ENCODE data around the gene IDH2.
"Not testable (repeated sequence)": the region's sequence is repeated elsewhere in the genome, so short reads cannot be mapped to it uniquely, and the experiment has no call there.

IDH2 gene

DNA sequence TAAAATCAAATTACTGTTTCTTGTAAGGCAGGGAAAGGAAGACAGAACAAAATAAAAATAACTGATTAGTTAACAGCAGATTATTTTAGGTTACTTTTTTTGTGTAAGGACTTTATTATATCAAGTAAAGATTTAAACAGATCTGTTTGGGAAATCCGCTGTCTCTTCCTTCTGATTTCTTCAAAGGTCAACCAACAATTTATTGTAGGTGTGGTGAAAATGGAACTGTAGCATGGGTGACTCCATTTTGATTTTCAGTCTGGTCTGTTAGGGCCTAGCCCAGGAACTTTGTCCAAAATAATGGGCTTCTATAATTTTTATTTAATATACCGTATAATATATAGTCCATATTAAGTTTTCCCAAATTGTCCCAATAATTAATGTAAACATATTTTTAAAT is 13.5 kb upstream of the IDH2 start:
- Histone ChIP-seq H3K36me3 (ENCODE audit: control insufficient read depth, insufficient read depth, low read length) (no peaks in the 10 kb centered on the region), H3K4me1 (ENCODE audit: control insufficient read depth, insufficient read depth, low read length) (no peaks in the 10 kb centered on the region), H3K9me3 (ENCODE audit: control insufficient read depth, low read length) (peaks cover 4% of the 10 kb centered on the region), H3K27me3 (ENCODE audit: control insufficient read depth, insufficient read depth, low read length, poor library complexity, severe bottlenecking) (no peaks in the 10 kb centered on the region), H3K4me3 (ENCODE audit: insufficient read depth, low read depth, low read length) (no peak overlapping the region), H3K27ac (ENCODE audit: insufficient read depth, low read depth, low read length, poor library complexity, severe bottlenecking) (no peak overlapping the region)
- WGBS, 2 experiments: 100% methylated on average over 1 of the region's 2 CpGs

DNA sequence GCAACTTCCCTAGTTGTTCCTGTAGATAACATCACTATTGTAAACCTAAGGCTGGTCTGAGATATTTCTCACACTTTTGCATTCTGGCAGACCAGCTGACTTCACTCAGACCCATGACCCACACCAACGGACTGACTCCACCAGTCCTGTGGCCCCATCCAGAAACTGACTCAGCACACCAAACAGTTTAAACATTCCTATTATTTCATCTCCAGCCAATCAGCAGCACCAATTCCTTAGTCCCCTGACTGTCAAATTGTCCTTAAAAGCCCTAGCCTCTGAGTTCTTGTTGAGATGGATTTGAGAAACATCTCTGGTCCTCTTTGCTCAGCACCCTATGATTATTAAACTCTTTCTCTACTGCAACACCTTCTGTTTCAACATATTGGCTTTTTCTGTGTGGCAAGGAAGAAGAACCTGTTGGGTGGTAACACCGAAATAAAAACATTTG is 12.2 kb upstream of the IDH2 start:
- Histone ChIP-seq H3K4me3 (ENCODE audit: insufficient read depth, low read depth, low read length) (no peak overlapping the region), H3K27me3 (ENCODE audit: control insufficient read depth, insufficient read depth, low read length, poor library complexity, severe bottlenecking) (no peaks in the 10 kb centered on the region)
- 86 to 90% methylated on average over 1 of the region's 2 CpGs for WGBS, 2 experiments

DNA sequence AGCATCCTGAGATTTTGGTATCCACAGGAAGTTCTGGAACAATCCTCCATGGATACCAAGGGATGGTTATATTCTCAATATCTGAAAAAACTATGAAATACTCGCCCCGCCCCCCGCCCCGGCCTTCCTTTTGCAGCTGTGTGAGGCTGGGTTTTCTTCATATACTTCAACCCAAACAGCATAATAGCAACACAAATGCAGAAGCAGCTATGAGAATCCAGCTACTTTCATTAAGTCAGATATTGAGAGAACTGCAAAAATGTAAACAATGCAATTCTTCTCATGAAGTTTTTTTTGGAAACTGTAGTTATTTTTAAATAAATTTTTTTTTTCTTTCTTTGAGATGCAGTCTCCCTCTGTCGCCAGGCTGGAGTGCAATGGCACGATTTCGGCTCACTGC is 10.9 kb upstream of the IDH2 start:
- 96 to 100% methylated on average over 3 to 6 of the region's 7 CpGs for WGBS, 2 experiments

More for the DNA sequence above, 12.2 kb upstream of the IDH2 start:
- Histone ChIP-seq H3K9me3 (ENCODE audit: control insufficient read depth, low read length) (peaks cover 4% of the 10 kb centered on the region), H3K36me3 (ENCODE audit: control insufficient read depth, insufficient read depth, low read length) (no peaks in the 10 kb centered on the region), H3K27ac (ENCODE audit: insufficient read depth, low read depth, low read length, poor library complexity, severe bottlenecking) (no peak overlapping the region), H3K4me1 (ENCODE audit: control insufficient read depth, insufficient read depth, low read length) (no peaks in the 10 kb centered on the region)

DNA sequence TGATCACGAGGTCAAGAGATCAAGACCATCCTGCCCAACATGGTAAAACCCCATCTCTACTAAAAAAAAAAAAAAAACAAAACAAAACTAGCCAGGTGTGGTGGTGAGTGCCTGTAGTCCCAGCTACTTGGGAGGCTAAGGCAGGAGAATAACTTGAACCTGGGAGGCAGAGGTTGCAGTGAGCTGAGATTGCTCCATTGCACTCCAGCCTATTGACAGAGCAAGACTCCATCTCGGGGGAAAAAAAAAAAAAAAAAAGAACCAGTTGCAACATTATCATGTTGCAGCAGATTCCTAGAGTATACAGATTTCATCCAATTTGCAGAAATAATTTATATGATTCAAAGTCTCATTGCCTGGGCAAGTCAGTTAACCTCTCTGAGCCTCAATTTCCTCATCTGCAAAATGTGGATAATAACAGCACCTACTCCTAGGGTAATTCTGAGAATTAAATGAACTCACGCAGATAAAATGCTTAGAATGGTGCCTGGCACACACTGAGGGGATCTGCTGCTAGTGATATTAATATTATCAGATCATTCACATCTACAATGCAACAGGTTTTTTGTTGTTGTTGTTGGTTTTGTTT is 7.0 kb upstream of the IDH2 start:
- H3K36me3 ChIP-seq (ENCODE audit: control insufficient read depth, insufficient read depth, low read length); H3K4me3 ChIP-seq (ENCODE audit: insufficient read depth, low read depth, low read length); H3K9me3 ChIP-seq (ENCODE audit: control insufficient read depth, low read length); H3K27me3 ChIP-seq (ENCODE audit: control insufficient read depth, insufficient read depth, low read length, poor library complexity, severe bottlenecking); H3K27ac ChIP-seq (ENCODE audit: insufficient read depth, low read depth, low read length, poor library complexity, severe bottlenecking): not testable (repeated sequence)
- peaks cover 10% of the 10 kb centered on the region for H3K4me1 ChIP-seq (ENCODE audit: control insufficient read depth, insufficient read depth, low read length)
- 75 to 92% methylated on average over 2 to 3 of the region's 3 CpGs for WGBS, 2 experiments

More for the DNA sequence above, 10.9 kb upstream of the IDH2 start:
- H3K27me3 ChIP-seq (ENCODE audit: control insufficient read depth, insufficient read depth, low read length, poor library complexity, severe bottlenecking): no peaks in the 10 kb centered on the region
- no peaks in the 10 kb centered on the region for H3K4me1 ChIP-seq (ENCODE audit: control insufficient read depth, insufficient read depth, low read length)
- no peak overlapping the region for H3K27ac ChIP-seq (ENCODE audit: insufficient read depth, low read depth, low read length, poor library complexity, severe bottlenecking)
- H3K9me3 ChIP-seq (ENCODE audit: control insufficient read depth, low read length): peaks cover 4% of the 10 kb centered on the region
- H3K4me3 ChIP-seq (ENCODE audit: insufficient read depth, low read depth, low read length): no peak overlapping the region
- no peaks in the 10 kb centered on the region for H3K36me3 ChIP-seq (ENCODE audit: control insufficient read depth, insufficient read depth, low read length)

DNA sequence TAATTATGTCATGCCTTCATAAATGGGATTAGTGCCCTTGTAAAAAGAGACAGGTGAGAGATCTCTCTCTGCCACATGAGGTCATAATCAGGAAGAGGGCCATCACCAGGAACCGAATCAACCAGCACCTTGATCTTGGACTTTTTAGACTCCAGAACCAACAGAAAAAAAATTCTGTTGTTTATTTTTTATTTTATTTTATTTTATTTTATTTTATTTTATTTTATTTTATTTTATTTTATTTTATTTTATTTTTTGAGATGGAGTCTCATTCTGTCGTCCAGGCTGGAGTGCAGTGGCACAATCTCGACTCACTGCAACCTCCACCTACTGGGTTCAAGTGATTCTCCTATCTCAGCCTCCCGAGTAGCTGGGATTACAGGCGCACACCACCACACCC is 5.8 kb upstream of the IDH2 start:
- 90 to 94% methylated on average over 4 to 5 of the region's 5 CpGs for WGBS, 2 experiments
- not testable (repeated sequence) for H3K36me3 ChIP-seq (ENCODE audit: control insufficient read depth, insufficient read depth, low read length); H3K4me3 ChIP-seq (ENCODE audit: insufficient read depth, low read depth, low read length); H3K9me3 ChIP-seq (ENCODE audit: control insufficient read depth, low read length); H3K27ac ChIP-seq (ENCODE audit: insufficient read depth, low read depth, low read length, poor library complexity, severe bottlenecking)
- Histone ChIP-seq H3K27me3 (ENCODE audit: control insufficient read depth, insufficient read depth, low read length, poor library complexity, severe bottlenecking) (peaks cover 15% of the 10 kb centered on the region), H3K4me1 (ENCODE audit: control insufficient read depth, insufficient read depth, low read length) (peaks cover 10% of the 10 kb centered on the region)

DNA sequence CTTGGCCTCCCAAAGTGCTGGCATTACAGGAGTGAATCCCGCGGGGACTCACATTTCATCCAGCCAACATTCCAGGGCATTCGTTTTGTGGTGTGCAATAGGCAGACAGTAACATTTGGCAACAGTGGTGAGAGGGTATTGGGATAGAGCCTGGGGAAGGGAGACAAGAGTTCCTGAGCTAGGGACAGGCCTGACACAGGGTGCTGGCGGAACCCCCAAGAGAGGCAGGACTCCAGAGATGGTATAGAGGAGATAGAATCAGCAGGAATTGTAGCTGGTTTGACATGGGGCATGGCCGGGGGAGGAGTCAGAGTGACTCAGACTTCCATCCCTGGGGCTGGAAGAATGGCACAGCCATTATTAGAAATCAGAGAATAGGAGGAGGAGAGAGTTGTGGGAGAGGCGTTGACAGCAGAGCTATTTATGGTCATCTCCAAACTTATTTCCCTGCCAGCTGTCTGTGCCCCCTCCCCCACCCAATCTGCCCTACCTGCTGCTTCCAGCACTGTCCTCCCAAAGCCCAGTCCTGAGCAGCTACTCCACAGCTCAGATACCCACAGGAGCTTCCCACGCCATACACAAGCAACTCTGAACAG is 4.4 kb upstream of the IDH2 start:
- no peaks in the 10 kb centered on the region for H3K9me3 ChIP-seq (ENCODE audit: control insufficient read depth, low read length)
- H3K27me3 ChIP-seq (ENCODE audit: control insufficient read depth, insufficient read depth, low read length, poor library complexity, severe bottlenecking): peaks cover 20% of the 10 kb centered on the region
- 57 to 68% methylated on average over 7 of the region's 7 CpGs for WGBS, 2 experiments
- H3K27ac ChIP-seq (ENCODE audit: insufficient read depth, low read depth, low read length, poor library complexity, severe bottlenecking): no peak overlapping the region
- peaks cover 10% of the 10 kb centered on the region for H3K4me1 ChIP-seq (ENCODE audit: control insufficient read depth, insufficient read depth, low read length)
- no peaks in the 10 kb centered on the region for H3K36me3 ChIP-seq (ENCODE audit: control insufficient read depth, insufficient read depth, low read length)
- no peak overlapping the region for H3K4me3 ChIP-seq (ENCODE audit: insufficient read depth, low read depth, low read length)

DNA sequence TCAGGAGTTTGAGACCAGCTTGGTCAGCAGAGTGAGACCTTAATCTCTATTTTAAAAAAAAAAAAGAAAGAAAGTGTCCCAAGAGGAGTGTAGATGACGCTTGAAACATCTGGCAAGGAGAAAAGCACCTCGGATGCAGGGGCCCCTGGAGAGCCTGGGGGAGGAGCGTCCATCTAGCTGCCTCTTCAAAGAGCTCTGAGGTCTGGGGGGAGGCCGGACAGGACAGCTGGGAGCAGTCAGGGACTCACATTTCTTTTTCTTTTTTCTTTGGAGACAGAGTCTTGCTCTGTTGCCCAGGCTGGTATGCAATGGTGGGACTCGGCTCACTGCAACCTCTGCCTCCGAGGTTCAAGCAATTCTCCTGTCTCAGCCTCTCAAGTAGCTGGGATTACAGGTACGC is 3.3 kb upstream of the IDH2 start:
- Histone ChIP-seq H3K4me3 (ENCODE audit: insufficient read depth, low read depth, low read length) (no peak overlapping the region), H3K9me3 (ENCODE audit: control insufficient read depth, low read length) (no peaks in the 10 kb centered on the region), H3K27me3 (ENCODE audit: control insufficient read depth, insufficient read depth, low read length, poor library complexity, severe bottlenecking) (peaks cover 20% of the 10 kb centered on the region), H3K4me1 (ENCODE audit: control insufficient read depth, insufficient read depth, low read length) (peaks cover 20% of the 10 kb centered on the region), H3K36me3 (ENCODE audit: control insufficient read depth, insufficient read depth, low read length) (no peaks in the 10 kb centered on the region), H3K27ac (ENCODE audit: insufficient read depth, low read depth, low read length, poor library complexity, severe bottlenecking) (no peak overlapping the region)
- 87 to 89% methylated on average over 7 of the region's 7 CpGs for WGBS, 2 experiments

DNA sequence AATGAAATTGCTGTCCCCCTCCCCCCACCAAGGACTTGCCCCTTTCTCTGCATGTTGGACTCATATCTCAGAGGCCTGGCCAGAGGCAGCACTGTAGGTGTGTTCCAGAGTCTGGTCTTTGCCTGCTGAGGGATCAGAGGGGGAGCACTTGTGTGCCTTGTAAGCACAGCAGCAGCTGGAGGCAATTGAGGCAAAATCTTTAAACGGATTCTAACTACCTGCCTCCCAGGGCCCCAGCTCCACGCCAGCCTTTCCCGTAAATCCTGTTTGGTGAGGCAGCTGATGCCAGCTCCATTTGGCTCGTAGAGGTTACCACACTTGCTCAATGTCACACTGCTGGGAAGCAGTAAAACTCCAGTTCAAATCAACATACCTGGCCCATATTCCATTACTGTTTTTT is 2.3 kb upstream of the IDH2 start:
- 84% methylated on average over 4 of the region's 4 CpGs for WGBS, 2 experiments
- Histone ChIP-seq H3K27me3 (ENCODE audit: control insufficient read depth, insufficient read depth, low read length, poor library complexity, severe bottlenecking) (peaks cover 20% of the 10 kb centered on the region), H3K4me1 (ENCODE audit: control insufficient read depth, insufficient read depth, low read length) (peaks cover 25% of the 10 kb centered on the region), H3K36me3 (ENCODE audit: control insufficient read depth, insufficient read depth, low read length) (no peaks in the 10 kb centered on the region), H3K4me3 (ENCODE audit: insufficient read depth, low read depth, low read length) (no peak overlapping the region), H3K27ac (ENCODE audit: insufficient read depth, low read depth, low read length, poor library complexity, severe bottlenecking) (no peak overlapping the region), H3K9me3 (ENCODE audit: control insufficient read depth, low read length) (no peaks in the 10 kb centered on the region)

DNA sequence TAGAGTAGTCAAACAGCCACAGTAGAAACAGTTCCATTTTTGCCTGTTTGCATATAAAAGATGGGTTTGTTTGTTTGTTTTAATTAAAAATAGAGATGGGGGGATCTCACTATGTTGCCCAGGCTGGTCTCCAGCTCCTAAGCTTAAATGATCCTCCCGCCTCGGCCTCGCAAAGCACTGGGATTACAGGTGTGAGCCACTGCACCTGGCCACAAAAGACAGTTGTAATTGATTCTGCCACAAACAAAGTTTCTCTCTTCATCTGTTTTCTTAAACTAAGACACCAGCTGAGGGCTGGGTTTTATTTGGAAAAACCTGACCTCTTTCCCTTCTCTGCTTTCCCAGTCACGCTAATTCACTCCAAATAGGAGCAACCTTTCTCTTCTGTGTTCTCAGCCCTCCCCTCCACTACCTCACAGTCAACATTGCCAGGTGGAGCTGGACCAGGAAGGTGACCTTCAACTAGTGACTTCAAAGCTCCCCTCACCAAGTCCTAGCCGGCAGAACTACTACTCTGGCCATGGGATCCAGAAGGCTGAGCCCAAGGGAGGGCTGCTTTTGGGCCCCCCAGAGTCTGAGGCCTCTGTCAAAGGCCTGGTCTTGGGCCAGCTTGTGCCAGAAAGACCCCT is 1.5 kb upstream of the IDH2 start:
- H3K36me3 ChIP-seq (ENCODE audit: control insufficient read depth, insufficient read depth, low read length): no peaks in the 10 kb centered on the region
- H3K27ac ChIP-seq (ENCODE audit: insufficient read depth, low read depth, low read length, poor library complexity, severe bottlenecking): no peak overlapping the region
- H3K4me3 ChIP-seq (ENCODE audit: insufficient read depth, low read depth, low read length): no peak overlapping the region
- 91 to 93% methylated on average over 5 of the region's 5 CpGs for WGBS, 2 experiments
- H3K27me3 ChIP-seq (ENCODE audit: control insufficient read depth, insufficient read depth, low read length, poor library complexity, severe bottlenecking): peaks cover 20% of the 10 kb centered on the region
- H3K9me3 ChIP-seq (ENCODE audit: control insufficient read depth, low read length): no peaks in the 10 kb centered on the region
- peaks cover 25% of the 10 kb centered on the region for H3K4me1 ChIP-seq (ENCODE audit: control insufficient read depth, insufficient read depth, low read length)

DNA sequence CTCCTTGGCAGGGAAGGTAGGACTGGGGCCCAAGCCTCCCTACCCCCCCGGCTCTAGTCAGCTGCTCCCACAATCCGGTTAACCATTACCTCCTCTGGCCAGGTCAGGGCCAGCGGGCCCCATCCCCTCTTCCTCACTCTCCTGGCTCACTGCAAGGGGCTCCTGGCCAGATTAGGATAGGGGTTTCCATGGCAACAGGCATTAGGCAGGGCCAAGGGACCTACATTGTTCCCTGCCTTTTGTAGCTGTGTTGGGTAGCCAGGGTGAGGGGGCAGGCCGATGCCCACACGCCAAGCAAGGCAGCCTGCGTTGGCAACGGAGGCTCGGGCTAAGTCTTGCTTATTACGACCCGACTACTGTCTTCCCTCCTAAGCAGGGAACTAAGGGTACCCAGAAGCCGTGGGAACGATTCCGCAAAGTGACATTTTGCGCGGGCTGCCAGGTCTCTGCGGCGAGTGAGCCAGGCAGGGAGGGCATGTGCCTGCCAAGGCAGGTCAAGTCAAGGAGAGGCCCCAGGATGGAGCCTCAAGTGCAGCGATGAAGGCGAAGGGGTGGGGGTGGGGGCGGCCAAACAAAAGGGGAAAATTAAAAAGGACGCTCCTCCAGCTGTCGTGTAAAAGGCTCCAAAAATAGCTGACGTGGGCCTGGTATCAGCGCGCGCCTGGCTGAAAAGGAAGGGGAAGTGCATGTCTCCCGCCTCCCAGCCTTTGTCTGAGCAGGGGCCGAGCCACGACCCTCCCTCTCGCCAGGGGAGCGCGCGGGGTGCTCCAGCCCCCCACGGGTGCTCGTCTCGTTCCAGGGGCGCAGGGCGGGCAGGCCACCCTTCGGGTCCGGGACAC is 919 bp downstream of the IDH2 start:
- no peaks in the 10 kb centered on the region for H3K9me3 ChIP-seq (ENCODE audit: control insufficient read depth, low read length)
- H3K36me3 ChIP-seq (ENCODE audit: control insufficient read depth, insufficient read depth, low read length): no peaks in the 10 kb centered on the region
- peak overlapping the region; percentile 80 for H3K27ac ChIP-seq (ENCODE audit: insufficient read depth, low read depth, low read length, poor library complexity, severe bottlenecking)
- WGBS, 2 experiments: 5 to 6% methylated on average over 40 of the region's 40 CpGs
- peaks cover 17% of the 10 kb centered on the region for H3K4me1 ChIP-seq (ENCODE audit: control insufficient read depth, insufficient read depth, low read length)
- H3K27me3 ChIP-seq (ENCODE audit: control insufficient read depth, insufficient read depth, low read length, poor library complexity, severe bottlenecking): peaks cover 20% of the 10 kb centered on the region
- peak overlapping the region; percentile 86 for H3K4me3 ChIP-seq (ENCODE audit: insufficient read depth, low read depth, low read length)
